Skeletal muscle tissue (tissue), 4 donors: ENCODE results near the gene CHD6. TPM values are rescaled to one million over a fixed set of nuclear protein-coding genes. Genes with fewer than 3 reads are reported as not detected.

Source experiments
- H3K27ac ChIP-seq: one replicate; pipeline ENCODE4 v1.7.0; 2013; ENCODE audit warnings: mild to moderate bottlenecking, low read depth, low read length, inconsistent platforms
- H3K27me3 ChIP-seq, 3 donors: one replicate each; pipeline ENCODE4 v1.7.0; 2013; ENCODE audit warnings: low read length in 3 of 3; ENCODE audit not compliant: control insufficient read depth in 3 of 3, insufficient read depth in 3 of 3
- H3K36me3 ChIP-seq, 3 donors: one replicate each; pipeline ENCODE4 v1.7.0; 2013; ENCODE audit warnings: low read length in 3 of 3; ENCODE audit not compliant: control insufficient read depth in 3 of 3, insufficient read depth in 3 of 3
- H3K4me1 ChIP-seq, 3 donors: one replicate each; pipeline ENCODE4 v1.7.0; 2013; ENCODE audit warnings: low read length in 3 of 3, mild to moderate bottlenecking in 3 of 3; ENCODE audit not compliant: control insufficient read depth in 3 of 3, insufficient read depth in 3 of 3
- H3K4me3 ChIP-seq, 3 donors: one replicate each; pipeline ENCODE4 v1.7.0; 2013; ENCODE audit warnings: low read length in 3 of 3
- H3K9ac ChIP-seq, 3 donors: one replicate each; pipeline ENCODE4 v1.7.0; 2013; ENCODE audit warnings: low read length in 3 of 3, mild to moderate bottlenecking in 3 of 3, moderate library complexity in 2 of 3, low read depth in 1 of 3
- H3K9me3 ChIP-seq, 3 donors: one replicate each; pipeline ENCODE4 v1.7.0; 2013; ENCODE audit warnings: low read length in 3 of 3; ENCODE audit not compliant: control insufficient read depth in 3 of 3
- total RNA-seq: library from RNA; depleted of rRNA; stranded (reverse); fragments of >200 nt; gene quantifications from one replicate; pipeline ENCODE4 v1.2.3, GENCODE V29; 2014
- donor health status: Osteomylitis.

CHD6 gene
- total RNA-seq, 1 donor from 2014 or later, result 45.9 TPM

GRCh38 chr20:41412324-41413120, 205.7 kb downstream of the CHD6 start:
- Histone ChIP-seq H3K4me3 (no peak overlapping the region), H3K4me1 (peaks cover 38 to 45% (median 45%) of the 10 kb centered on the region in 3 donors), H3K27ac (peak overlapping the region; percentile 73), H3K36me3 (peaks cover 40 to 43% (median 43%) of the 10 kb centered on the region in 3 donors), H3K9me3 (no peaks in the 10 kb centered on the region), H3K27me3 (no peaks in the 10 kb centered on the region), H3K9ac (no peak overlapping the region)

- H3K36me3 ChIP-seq, result peaks cover 39 to 48% (median 47%) of the 10 kb centered on the region in 3 donors
- peaks cover 46 to 56% (median 55%) of the 10 kb centered on the region in 3 donors for H3K4me1 ChIP-seq
- H3K9me3 ChIP-seq, result no peaks in the 10 kb centered on the region
- peak overlapping the region in 1 of 3 donors; percentile 34 for H3K9ac ChIP-seq
- peak overlapping the region; percentile 73 for H3K27ac ChIP-seq
- no peak overlapping the region for H3K4me3 ChIP-seq
- no peaks in the 10 kb centered on the region for H3K27me3 ChIP-seq
Measured at GRCh38 chr20:41411391-41411847, 206.8 kb downstream of the CHD6 start.

- H3K27ac ChIP-seq, result no peak overlapping the region
Measured at GRCh38 chr20:41408986-41409385, 209.2 kb downstream of the CHD6 start.

DNA sequence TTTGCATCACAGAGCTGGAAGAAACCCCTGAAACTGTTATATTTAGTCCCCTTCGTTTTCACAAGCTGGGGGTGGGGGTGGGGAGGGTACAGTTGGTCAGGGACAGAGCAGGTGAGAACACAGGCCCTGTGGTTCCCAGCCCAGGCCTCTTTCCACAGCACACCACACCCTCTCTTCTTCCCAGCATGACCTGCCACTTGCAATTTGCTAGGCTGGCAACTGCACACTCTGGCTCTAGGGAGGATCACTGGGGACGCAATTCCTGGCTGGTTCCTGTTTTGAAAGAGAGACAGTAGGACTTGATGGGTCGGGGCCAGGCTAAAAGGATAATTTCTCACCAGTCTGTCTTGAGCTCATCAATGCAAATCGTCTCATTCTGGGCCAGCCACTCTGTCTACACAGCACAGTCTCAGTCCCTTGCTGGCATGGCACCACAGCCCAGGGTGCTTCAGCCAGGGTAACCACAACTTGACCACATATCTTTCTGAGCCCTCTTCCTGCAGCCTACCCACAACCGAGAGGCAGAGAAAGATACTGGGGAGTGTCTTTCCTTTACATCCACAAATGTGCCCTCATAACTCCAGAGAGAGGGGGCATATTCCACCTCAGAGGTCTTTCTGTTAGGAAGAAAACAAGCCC, 209.9 kb downstream of the CHD6 start:
- Histone ChIP-seq H3K36me3 (peaks cover 26 to 46% (median 38%) of the 10 kb centered on the region in 3 donors), H3K4me3 (no peak overlapping the region), H3K27ac (no peak overlapping the region), H3K9me3 (no peaks in the 10 kb centered on the region), H3K4me1 (peaks cover 59 to 72% (median 68%) of the 10 kb centered on the region in 3 donors), H3K27me3 (no peaks in the 10 kb centered on the region), H3K9ac (peak overlapping the region in 1 of 3 donors; percentile 18)

More at GRCh38 chr20:41408986-41409385, 209.2 kb downstream of the CHD6 start:
- no peaks in the 10 kb centered on the region for H3K27me3 ChIP-seq
- H3K36me3 ChIP-seq, result peaks cover 29 to 41% (median 39%) of the 10 kb centered on the region in 3 donors
- H3K4me1 ChIP-seq, result peaks cover 62 to 73% (median 72%) of the 10 kb centered on the region in 3 donors
- peak overlapping the region in 1 of 3 donors; percentile 50 for H3K9ac ChIP-seq
- H3K9me3 ChIP-seq, result no peaks in the 10 kb centered on the region
- H3K4me3 ChIP-seq, result peak overlapping the region in 1 of 3 donors; percentile 22

GRCh38 chr20:41407607-41408006, 210.6 kb downstream of the CHD6 start:
- H3K27me3 ChIP-seq, result no peaks in the 10 kb centered on the region
- peaks cover 55 to 71% (median 66%) of the 10 kb centered on the region in 3 donors for H3K4me1 ChIP-seq
- peaks cover 27 to 46% (median 35%) of the 10 kb centered on the region in 3 donors for H3K36me3 ChIP-seq
- peak overlapping the region in 1 of 3 donors; percentile 25 for H3K9ac ChIP-seq
- no peak overlapping the region for H3K4me3 ChIP-seq
- no peaks in the 10 kb centered on the region for H3K9me3 ChIP-seq
- H3K27ac ChIP-seq, result no peak overlapping the region

- no peak overlapping the region for H3K4me3 ChIP-seq
- peaks cover 54 to 65% (median 60%) of the 10 kb centered on the region in 3 donors for H3K4me1 ChIP-seq
- H3K27me3 ChIP-seq, result no peaks in the 10 kb centered on the region
- H3K9ac ChIP-seq, result peak overlapping the region in 1 of 3 donors; percentile 25
- no peak overlapping the region for H3K27ac ChIP-seq
- peaks cover 24 to 44% (median 32%) of the 10 kb centered on the region in 3 donors for H3K36me3 ChIP-seq
- H3K9me3 ChIP-seq, result no peaks in the 10 kb centered on the region
Measured at GRCh38 chr20:41406896-41407444, 211.2 kb downstream of the CHD6 start.

- H3K4me3 ChIP-seq, result no peak overlapping the region
- H3K27ac ChIP-seq, result no peak overlapping the region
- no peaks in the 10 kb centered on the region for H3K9me3 ChIP-seq
- H3K9ac ChIP-seq, result no peak overlapping the region
- H3K36me3 ChIP-seq, result peaks cover 24 to 43% (median 32%) of the 10 kb centered on the region in 3 donors
- peaks cover 48 to 59% (median 54%) of the 10 kb centered on the region in 3 donors for H3K4me1 ChIP-seq
- no peaks in the 10 kb centered on the region for H3K27me3 ChIP-seq
Measured at GRCh38 chr20:41406353-41406752, 211.8 kb downstream of the CHD6 start.

DNA sequence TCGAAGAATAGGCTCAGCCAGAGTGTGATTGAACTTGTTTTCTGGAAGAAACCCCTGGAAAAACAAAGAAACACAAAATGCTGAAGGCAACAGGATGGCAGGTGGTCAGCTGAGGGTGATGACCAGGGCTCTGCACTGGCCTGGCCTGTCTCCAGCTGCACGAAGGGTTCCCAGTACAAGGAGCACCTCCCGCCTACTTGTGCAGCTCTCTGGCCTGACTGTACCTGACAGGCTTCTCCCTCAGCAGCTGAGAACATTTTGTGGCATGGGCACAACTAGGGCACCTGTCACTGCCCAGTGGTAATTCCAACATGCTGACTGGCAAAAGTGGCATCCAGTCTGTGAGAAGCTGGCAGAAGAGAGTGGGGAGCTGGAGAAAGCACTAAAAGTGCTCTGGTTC, 212.7 kb downstream of the CHD6 start:
- Histone ChIP-seq H3K4me3 (peak overlapping the region in 1 of 3 donors; percentile 1), H3K27ac (no peak overlapping the region), H3K9me3 (no peaks in the 10 kb centered on the region), H3K4me1 (peaks cover 42 to 51% (median 47%) of the 10 kb centered on the region in 3 donors), H3K9ac (peak overlapping the region in 2 of 3 donors; percentile 0 to 5), H3K27me3 (no peaks in the 10 kb centered on the region), H3K36me3 (peaks cover 24 to 40% (median 27%) of the 10 kb centered on the region in 3 donors)

GRCh38 chr20:41403604-41404003, 214.6 kb downstream of the CHD6 start:
- Histone ChIP-seq H3K9me3 (no peaks in the 10 kb centered on the region), H3K36me3 (peaks cover 22 to 37% (median 24%) of the 10 kb centered on the region in 3 donors), H3K4me1 (peaks cover 31 to 37% (median 36%) of the 10 kb centered on the region in 3 donors), H3K4me3 (no peak overlapping the region), H3K27ac (no peak overlapping the region), H3K27me3 (no peaks in the 10 kb centered on the region), H3K9ac (no peak overlapping the region)
